ENCODE data around the gene ACP1.

DNA sequence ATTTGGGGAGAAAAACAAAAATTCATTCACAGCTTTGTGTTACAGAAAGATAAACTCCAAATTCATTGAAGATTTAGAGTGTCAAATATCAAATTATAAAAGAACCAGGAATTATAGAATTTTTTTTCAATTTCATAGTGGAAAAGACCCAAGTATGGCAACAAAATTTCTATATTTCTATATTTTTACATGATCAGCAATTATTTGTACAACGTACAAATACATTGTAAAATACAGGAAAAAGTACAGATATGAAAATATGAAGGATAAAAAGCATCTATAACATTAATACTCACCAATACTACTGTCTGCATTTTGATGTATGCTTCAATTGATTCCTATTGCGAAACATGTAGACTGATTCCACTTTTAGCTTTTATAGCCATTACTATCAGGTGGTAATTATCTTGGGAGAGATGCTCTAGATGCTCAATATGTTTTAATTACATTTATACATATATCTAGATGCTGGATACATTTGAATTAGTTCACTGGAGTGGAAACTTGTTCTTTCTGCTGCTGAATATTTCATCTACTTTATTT lies 4.9 kb upstream of the ACP1 start:
- no peak for TF ChIP-seq POLR2AphosphoS5 (IDR thresholded peaks at IDR 0.05; ENCODE audit: insufficient read depth in 1 of 2, low read depth in 1 of 2)
- TF ChIP-seq, protein P1, sequence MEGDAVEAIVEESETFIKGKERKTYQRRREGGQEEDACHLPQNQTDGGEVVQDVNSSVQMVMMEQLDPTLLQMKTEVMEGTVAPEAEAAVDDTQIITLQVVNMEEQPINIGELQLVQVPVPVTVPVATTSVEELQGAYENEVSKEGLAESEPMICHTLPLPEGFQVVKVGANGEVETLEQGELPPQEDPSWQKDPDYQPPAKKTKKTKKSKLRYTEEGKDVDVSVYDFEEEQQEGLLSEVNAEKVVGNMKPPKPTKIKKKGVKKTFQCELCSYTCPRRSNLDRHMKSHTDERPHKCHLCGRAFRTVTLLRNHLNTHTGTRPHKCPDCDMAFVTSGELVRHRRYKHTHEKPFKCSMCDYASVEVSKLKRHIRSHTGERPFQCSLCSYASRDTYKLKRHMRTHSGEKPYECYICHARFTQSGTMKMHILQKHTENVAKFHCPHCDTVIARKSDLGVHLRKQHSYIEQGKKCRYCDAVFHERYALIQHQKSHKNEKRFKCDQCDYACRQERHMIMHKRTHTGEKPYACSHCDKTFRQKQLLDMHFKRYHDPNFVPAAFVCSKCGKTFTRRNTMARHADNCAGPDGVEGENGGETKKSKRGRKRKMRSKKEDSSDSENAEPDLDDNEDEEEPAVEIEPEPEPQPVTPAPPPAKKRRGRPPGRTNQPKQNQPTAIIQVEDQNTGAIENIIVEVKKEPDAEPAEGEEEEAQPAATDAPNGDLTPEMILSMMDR (IDR thresholded peaks at IDR 0.05): no peak
- no peak for TF ChIP-seq POLR2A (IDR thresholded peaks at IDR 0.05)
